Measurements from ENCODE around the gene SSBP4. TPM values are rescaled to one million over a fixed set of nuclear protein-coding genes. Genes with fewer than 3 reads are reported as not detected.
A peak's percentile ranks its signal among the peaks of the same experiment; 100 is the strongest.

The SSBP4 gene
- total RNA-seq, 1 experiment from 2014 or later: 46.1 TPM

GRCh38 chr19:18425515-18426415 is 6.6 kb downstream of the SSBP4 start:
- H2AK5ac ChIP-seq (ENCODE audit: insufficient read length, low read length): no peak overlapping the region
- H3K9me3 ChIP-seq (ENCODE audit: control insufficient read depth, low read depth, low read length): no peaks in the 10 kb centered on the region
- no peak overlapping the region for H4K5ac ChIP-seq (ENCODE audit: insufficient read length, low read depth, low read length)
- Mint-ChIP-seq H3K4me1 (peaks cover 40 to 47% of the 10 kb centered on the region in 2 experiments), H3K27ac (peak overlapping the region in 1 of 3 experiments; percentile 8; a peak in 2 of 7 replicates), H3K9me3 (no peaks in the 10 kb centered on the region), H3K4me3 (no peak overlapping the region), H3K36me3 (ENCODE audit: insufficient read depth in 1 of 3, low read depth in 3 of 3) (0 out of 7 replicates have a peak, but pooled peaks cover 0 to 5% (median 0%) of the 10 kb centered on the region in 3 experiments), H3K27me3 (ENCODE audit: low read depth) (peaks cover 21% of the 10 kb centered on the region)
- H3K4me2 ChIP-seq (ENCODE audit: insufficient read depth, insufficient read length, low read length): no peak overlapping the region
- no peak overlapping the region for H2BK120ac ChIP-seq (ENCODE audit: low read depth, low read length, poor library complexity, severe bottlenecking)
- TF ChIP-seq CTCF (conservative IDR thresholded peaks at IDR 0.05): no peak; the same call in 2 of the 3 replicates
- no peaks in the 10 kb centered on the region for H3K23me2 ChIP-seq (ENCODE audit: insufficient read length, low read depth, low read length, poor library complexity, severe bottlenecking)
- no peak for DNase-seq
- no peak overlapping the region for H4K91ac ChIP-seq (ENCODE audit: insufficient read length, low read depth, low read length)
- H4K8ac ChIP-seq (replicated peaks; ENCODE audit: insufficient read length, low read depth, low read length): no peak overlapping the region
- no peaks in the 10 kb centered on the region for H3K79me2 ChIP-seq (ENCODE audit: insufficient read depth, low read length)
- no peak overlapping the region for H3K27ac ChIP-seq (ENCODE audit: insufficient read length, low read depth, low read length)
- H3K27me3 ChIP-seq (ENCODE audit: insufficient read depth, low read length): no peaks in the 10 kb centered on the region
- no peaks in the 10 kb centered on the region for H3K79me1 ChIP-seq (ENCODE audit: insufficient read depth, low read depth, low read length, poor library complexity, severe bottlenecking)
- no peak overlapping the region for H2BK12ac ChIP-seq (ENCODE audit: insufficient read length, low read depth, low read length)
- no peaks in the 10 kb centered on the region for H4K20me1 ChIP-seq (ENCODE audit: control insufficient read depth, insufficient read depth, insufficient read length)
- H3K56ac ChIP-seq (ENCODE audit: insufficient read length, low read depth, low read length): no peak overlapping the region
- H3K9ac ChIP-seq (ENCODE audit: extremely low read depth, insufficient read length, low read length): no peak overlapping the region
- WGBS (ENCODE audit: extremely low coverage, insufficient read length, low lambda C conversion rate): no CpG with 5 or more reads among the region's 18 CpGs
- H2BK15ac ChIP-seq (ENCODE audit: low read depth, low read length): no peak overlapping the region
- no peak overlapping the region for H2BK5ac ChIP-seq (ENCODE audit: insufficient read length, low read length)
- H2AFZ ChIP-seq (ENCODE audit: low read length): no peak overlapping the region
- H3K23ac ChIP-seq (ENCODE audit: insufficient read length, low read depth, low read length): no peak overlapping the region
- no peak overlapping the region for H3T11ph ChIP-seq (ENCODE audit: low read length)
- no peak overlapping the region; the same call in 1 of the 2 replicates for H3K14ac ChIP-seq (ENCODE audit: insufficient read depth, low read length)
- no peak overlapping the region for H3K18ac ChIP-seq (ENCODE audit: insufficient read length, low read depth, low read length)
- no peak overlapping the region for H3K4ac ChIP-seq (ENCODE audit: low read depth, low read length)
- H2BK20ac ChIP-seq (ENCODE audit: low read depth, low read length, poor library complexity, severe bottlenecking): no peak overlapping the region
- peaks cover 4% of the 10 kb centered on the region; the same call in 1 of the 2 replicates for H3K4me1 ChIP-seq (ENCODE audit: insufficient read depth, low read length)

All from H9 (cell line).